Nucleus accumbens (tissue), 56 donors: Measurements from ENCODE around the gene PTBP1.
"Not testable (repeated sequence)": the region's sequence is repeated elsewhere in the genome, so short reads cannot be mapped to it uniquely, and the experiment has no call there.

ENCODE experiments used
- DNase-seq, 56 donors: peaks; one replicate each; lab custom pipeline; 2025; lab: John Stamatoyannopoulos, UW

The PTBP1 gene

DNA sequence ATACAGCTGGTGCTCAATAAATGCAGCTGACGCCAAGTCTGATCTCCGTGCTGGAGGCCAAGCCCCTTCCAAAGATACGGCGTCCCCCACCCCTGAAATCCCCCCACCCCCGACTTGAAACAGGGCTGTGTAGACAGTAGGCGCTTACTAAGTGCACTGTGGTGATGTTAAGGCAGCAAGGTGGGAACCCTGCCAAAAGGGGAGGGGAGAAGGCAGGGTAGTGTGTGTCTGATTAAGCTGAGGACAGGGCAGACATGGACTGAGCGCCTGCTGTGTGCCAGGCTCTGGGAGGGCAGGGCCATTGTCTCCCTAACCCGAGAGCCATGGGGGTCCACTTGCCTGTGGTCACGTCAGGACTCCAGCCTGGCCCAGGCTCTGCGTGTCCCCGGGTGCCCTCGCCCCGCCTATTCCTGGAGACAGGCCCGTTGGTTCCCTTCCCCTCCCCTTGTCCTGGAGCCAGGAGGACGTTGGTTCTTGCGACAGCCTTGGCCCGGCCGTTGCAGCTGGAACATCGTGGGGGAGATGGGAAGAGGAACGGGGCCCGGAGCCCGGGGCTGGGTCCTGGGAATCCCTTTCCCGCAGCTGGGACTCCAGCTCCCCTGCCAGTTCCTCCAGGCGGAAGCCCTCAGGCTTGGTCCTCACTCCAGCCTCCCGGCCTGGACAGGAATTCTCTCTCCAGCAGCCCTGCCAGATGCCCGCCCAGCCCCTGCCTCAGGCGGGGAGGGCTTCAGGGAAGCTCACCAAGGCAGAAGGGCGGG lies 53.1 kb downstream of the PTBP1 start:
- peak in 17 of 56 donors; percentile 6 to 59 (median 25) for DNase-seq

DNA sequence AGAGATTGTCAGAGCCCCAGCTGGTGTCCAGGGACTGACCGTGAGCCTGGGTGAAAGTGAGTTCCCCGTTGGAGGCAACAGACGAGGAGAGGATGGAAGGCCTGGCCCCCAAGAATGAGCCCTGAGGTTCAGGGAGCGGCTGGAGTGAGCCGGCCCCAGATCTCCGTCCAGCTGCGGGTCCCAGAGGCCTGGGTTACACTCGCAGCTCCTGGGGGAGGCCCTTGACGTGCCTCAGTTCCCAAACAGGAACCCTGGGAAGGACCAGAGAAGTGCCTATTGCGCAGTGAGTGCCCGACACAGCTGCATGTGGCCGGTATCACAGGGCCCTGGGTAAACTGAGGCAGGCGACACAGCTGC lies 53.7 kb downstream of the PTBP1 start:
- DNase-seq: no peak

DNA sequence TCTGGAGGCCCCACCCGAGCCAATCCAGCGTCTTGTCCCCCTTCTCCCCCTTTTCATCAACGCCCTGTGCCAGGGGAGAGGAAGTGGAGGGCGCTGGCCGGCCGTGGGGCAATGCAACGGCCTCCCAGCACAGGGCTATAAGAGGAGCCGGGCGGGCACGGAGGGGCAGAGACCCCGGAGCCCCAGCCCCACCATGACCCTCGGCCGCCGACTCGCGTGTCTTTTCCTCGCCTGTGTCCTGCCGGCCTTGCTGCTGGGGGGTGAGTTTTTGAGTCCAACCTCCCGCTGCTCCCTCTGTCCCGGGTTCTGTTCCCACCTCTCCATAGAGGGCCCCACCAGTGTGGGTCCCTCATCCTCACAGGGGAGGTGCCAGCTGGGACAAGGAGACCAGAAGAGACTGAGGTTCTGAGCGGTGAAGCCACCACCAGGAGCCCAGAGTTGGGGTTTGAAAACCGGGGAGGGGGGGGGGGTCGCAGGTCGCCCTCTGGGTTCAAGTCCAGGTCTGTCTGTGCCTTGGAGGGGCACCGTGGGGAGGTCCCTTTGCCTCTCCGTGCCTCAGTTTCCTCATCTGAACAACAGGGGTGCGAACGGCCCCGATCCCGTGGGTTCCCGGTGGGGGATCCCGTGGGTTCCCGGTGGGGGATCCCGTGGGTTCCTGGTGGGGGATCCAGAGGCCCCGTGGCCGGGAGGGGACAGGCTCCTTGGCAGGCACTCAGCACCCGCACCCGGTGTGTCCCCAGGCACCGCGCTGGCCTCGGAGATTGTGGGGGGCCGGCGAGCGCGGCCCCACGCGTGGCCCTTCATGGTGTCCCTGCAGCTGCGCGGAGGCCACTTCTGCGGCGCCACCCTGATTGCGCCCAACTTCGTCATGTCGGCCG lies 55.1 kb downstream of the PTBP1 start, which contains the start of gene ELANE:
Gene ELANE, plus strand, starts transcription at position 168 of the 878 bp plus-strand sequence. Its CDS starts 26 bp downstream, at position 194.
- DNase-seq: no peak

DNA sequence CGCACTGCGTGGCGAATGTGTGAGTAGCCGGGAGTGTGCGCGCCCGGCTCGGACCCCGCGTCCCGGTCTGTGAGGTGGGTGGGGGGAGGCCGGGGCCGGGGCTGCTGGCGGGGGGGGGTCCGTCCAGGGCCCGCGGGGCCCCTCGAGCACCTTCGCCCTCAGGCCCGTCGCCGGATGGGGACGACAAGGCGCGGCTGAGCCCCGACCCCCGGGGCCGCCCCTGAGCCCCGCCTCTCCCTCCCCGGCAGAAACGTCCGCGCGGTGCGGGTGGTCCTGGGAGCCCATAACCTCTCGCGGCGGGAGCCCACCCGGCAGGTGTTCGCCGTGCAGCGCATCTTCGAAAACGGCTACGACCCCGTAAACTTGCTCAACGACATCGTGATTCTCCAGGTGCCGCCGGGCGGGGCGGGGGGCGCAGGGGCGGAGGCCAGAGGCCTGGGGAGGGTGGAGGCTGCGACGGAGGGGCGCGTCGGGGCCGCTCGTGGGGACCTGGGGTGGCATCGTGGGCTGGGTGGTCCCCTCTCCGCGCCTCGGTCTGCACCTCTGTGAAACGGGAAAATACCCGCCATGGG lies 55.8 kb downstream of the PTBP1 start:
- DNase-seq: no peak

DNA sequence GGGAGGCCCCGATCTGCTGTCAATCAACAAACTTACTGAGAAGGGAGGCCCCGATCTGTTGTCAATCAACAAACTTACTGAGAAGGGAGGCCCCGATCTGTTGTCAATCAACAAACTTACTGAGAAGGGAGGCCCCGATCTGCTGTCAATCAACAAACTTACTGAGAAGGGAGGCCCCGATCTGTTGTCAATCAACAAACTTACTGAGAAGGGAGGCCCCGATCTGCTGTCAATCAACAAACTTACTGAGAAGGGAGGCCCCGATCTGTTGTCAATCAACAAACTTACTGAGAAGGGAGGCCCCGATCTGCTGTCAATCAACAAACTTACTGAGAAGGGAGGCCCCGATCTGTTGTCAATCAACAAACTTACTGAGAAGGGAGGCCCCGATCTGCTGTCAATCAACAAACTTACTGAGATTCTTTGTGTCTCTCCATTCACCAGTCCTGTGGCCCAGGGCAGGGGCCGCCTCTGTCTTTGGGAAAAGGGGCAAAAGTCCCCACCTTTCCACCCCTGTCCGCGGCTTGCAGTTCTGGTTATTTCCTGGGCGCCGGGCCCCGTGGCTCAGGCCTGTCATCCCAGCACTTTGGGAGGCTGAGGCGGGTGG lies 56.5 kb downstream of the PTBP1 start:
- DNase-seq: not testable (repeated sequence)

DNA sequence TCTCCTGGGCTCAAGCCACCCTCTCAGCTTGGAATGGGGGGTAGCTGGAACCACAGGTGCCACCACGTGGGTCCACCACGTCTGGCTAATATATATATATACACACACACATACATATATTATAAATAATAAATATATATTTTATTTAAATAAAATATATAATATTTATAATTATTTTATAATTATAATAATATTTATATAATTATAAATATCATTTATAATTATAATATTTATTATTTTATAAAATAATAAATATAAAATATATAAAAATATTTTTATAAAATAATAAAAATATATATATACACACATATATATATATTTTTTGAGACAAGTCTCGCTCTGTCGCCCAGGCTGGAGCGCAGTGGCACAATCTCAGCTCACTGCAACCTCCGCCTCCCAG lies 57.3 kb downstream of the PTBP1 start:
- DNase-seq: no peak

DNA sequence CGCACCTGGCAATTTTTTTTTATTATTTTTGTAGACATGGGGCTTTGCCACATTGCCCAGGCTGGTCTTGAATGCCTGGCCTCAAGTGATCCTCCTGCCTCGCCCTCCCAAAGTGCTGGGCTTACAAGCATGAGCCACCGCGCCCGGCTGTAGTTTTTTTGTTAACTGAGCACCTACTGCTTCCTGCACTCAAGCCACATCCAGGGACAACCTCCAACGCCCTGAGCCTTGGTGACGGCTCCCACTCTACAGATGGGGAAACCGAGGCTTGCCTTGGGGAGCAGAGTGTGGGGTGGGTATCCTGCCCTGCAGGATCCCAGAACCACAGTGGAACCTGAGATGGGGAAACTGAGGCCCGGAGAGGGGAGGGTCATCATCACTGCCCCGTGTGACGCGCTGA lies 57.9 kb downstream of the PTBP1 start:
- no peak for DNase-seq

DNA sequence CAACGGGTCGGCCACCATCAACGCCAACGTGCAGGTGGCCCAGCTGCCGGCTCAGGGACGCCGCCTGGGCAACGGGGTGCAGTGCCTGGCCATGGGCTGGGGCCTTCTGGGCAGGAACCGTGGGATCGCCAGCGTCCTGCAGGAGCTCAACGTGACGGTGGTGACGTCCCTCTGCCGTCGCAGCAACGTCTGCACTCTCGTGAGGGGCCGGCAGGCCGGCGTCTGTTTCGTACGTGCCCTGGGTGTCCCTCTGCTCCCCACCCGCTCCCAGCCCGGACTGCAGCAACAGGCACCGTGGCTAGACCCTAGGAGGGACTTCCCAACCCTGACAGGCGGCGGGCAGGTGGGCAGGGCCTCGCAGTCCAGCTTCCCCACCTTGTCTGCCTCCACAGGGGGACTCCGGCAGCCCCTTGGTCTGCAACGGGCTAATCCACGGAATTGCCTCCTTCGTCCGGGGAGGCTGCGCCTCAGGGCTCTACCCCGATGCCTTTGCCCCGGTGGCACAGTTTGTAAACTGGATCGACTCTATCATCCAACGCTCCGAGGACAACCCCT lies 58.4 kb downstream of the PTBP1 start:
- no peak for DNase-seq

DNA sequence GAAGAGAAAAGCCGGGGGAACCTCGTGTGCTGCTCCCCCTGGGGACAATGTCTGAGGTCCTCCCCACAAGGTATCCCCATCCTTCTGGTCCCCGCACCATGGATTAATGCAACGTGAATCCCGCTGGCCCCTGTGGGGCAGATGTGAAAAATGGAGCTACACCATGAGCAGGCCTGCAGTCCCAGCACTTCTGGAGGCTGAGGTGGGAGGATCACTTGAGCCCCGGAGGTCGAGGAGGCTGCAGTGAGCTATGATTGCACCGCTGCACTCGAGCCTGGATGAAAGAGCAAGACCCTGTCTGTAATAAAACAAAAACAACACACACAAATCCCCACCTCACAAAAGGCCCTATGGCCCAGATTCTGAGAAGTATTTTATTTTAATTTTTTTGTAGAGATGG lies 61.0 kb downstream of the PTBP1 start:
- no peak for DNase-seq

DNA sequence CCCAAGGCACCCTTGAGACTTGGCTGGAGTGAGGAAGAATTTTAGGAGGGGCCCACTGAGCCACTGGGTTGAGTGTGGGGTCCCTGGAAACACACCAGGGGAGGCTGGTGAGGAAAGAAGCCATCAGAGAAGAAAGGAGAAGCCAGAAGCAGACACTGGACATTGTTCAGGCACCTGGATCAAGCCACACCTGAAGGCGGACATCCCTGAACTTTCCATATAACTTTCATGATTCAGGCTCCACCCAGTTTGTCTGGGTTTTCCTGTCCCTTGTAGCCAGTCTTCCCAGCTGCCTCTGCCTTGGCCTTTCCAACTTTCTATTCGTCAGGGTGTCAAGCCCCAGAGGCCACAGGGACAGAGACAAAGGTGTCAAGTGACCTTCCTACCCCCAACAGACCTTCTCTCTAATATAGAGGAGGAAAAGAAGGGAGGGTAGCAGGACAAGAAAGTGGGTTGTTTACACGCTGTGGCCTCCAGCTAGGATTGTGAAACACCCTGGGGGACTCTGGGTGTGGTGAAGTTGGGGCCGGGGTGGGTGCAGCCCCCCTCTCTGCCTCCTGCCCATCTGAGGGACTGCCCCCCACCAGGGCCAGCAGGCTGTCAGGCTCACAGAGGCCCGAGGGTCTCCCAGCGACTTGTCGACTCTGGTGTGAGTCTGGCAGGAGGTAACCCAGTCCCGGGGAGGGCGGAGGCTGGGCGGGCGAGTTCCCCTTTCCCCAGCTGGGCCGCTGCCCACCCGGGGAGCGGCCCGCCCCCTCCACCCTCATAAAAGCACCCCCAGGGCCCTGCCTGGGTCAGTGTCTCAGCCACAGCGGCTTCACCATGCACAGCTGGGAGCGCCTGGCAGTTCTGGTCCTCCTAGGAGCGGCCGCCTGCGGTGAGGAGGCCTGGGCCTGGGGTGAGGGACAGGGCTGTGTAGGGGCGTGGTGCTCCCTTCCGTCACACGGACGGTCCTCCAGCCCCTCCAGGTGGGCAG lies 61.9 kb downstream of the PTBP1 start, which contains the start of gene CFD:
Gene CFD, plus strand, starts transcription at position 797 of the 976 bp plus-strand sequence. Its CDS starts 26 bp downstream, at position 823.
- peak in 3 of 56 donors; percentile 13 to 21 (median 19) for DNase-seq

DNA sequence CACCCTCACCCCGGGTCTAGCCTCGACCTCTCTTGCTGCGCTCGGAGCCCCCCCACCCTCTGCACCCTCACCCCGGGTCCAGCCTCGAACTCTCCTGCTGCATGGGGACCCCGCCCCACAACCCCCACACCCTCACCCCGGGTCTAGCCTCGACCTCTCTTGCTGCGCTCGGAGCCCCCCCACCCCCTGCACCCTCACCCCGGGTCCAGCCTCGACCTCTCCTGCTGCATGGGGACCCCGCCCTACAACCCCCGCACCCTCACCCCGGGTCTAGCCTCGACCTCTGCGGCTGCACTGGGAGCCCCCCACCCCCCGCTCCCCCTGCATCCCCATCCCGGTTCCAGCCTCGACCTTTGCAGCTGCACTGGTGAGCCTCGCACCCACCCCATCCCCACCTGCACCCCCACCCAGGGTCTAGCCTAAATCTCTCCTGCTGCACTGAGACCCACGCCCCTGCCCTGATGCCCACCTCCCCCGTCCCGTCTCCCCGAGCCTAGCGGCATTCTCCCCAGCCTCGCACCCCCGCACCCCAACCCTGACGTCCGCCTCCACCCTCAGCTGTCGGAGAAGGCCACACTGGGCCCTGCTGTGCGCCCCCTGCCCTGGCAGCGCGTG lies 64.0 kb downstream of the PTBP1 start:
- no peak for DNase-seq
